Stimulated activated memory B cell treated with anti-CD40 and anti-IgM and Interleukin-4, amounts not matched to agents 10 μg/mL and 1 μg/mL and 100 μg/mL, for 72 hours (primary cell): Measurements from ENCODE around the gene CBLN1.
"Not testable (repeated sequence)": the region's sequence is repeated elsewhere in the genome, so short reads cannot be mapped to it uniquely, and the experiment has no call there.

Source experiments
- ATAC-seq: fragments of 150-1000 bp; cut with Tn5 transposase; 2 replicates; pipeline ENCODE4 v1.10.0; 2021
- H3K27ac Mint-ChIP-seq: one replicate; pipeline ENCODE4 v1.8.0; 2022; ENCODE audit warnings: mild to moderate bottlenecking, mixed read lengths
- H3K27me3 Mint-ChIP-seq: one replicate; pipeline ENCODE4 v1.8.0; 2022; ENCODE audit warnings: mixed read lengths
- H3K36me3 Mint-ChIP-seq: one replicate; pipeline ENCODE4 v1.8.0; 2022; ENCODE audit warnings: mixed read lengths
- H3K4me1 Mint-ChIP-seq: one replicate; pipeline ENCODE4 v1.8.0; 2022; ENCODE audit warnings: mixed read lengths
- H3K4me3 Mint-ChIP-seq: one replicate; pipeline ENCODE4 v1.8.0; 2022; ENCODE audit warnings: mild to moderate bottlenecking, moderate library complexity, mixed read lengths
- H3K9me3 Mint-ChIP-seq: one replicate; pipeline ENCODE4 v1.8.0; 2022; ENCODE audit warnings: mixed read lengths

CBLN1 gene

GRCh38 chr16:49268667-49269066, 13.0 kb downstream of the CBLN1 start:
- no peaks in the 10 kb centered on the region for H3K4me1 Mint-ChIP-seq
- no peak overlapping the region for H3K4me3 Mint-ChIP-seq
- H3K27me3 Mint-ChIP-seq, result peaks cover under 1% of the 10 kb centered on the region
- peaks cover 6% of the 10 kb centered on the region for H3K9me3 Mint-ChIP-seq
- ATAC-seq, result no peak
- H3K27ac Mint-ChIP-seq, result no peak overlapping the region
- no peaks in the 10 kb centered on the region for H3K36me3 Mint-ChIP-seq

- no peak for ATAC-seq
- Mint-ChIP-seq H3K4me1 (no peaks in the 10 kb centered on the region), H3K9me3 (peaks cover 10% of the 10 kb centered on the region), H3K27me3 (no peaks in the 10 kb centered on the region), H3K4me3 (no peak overlapping the region), H3K27ac (no peak overlapping the region), H3K36me3 (no peaks in the 10 kb centered on the region)
Measured at GRCh38 chr16:49262501-49262900, 19.1 kb downstream of the CBLN1 start.

- Mint-ChIP-seq H3K4me3 (no peak overlapping the region), H3K36me3 (no peaks in the 10 kb centered on the region), H3K27ac (no peak overlapping the region), H3K27me3 (no peaks in the 10 kb centered on the region), H3K9me3 (peaks cover 10% of the 10 kb centered on the region), H3K4me1 (no peaks in the 10 kb centered on the region)
- no peak for ATAC-seq
Measured at GRCh38 chr16:49261930-49262329, 19.7 kb downstream of the CBLN1 start.

- no peak overlapping the region for H3K27ac Mint-ChIP-seq
- H3K9me3 Mint-ChIP-seq, result peaks cover 8% of the 10 kb centered on the region
- H3K4me3 Mint-ChIP-seq, result no peak overlapping the region
- no peaks in the 10 kb centered on the region for H3K4me1 Mint-ChIP-seq
- no peaks in the 10 kb centered on the region for H3K36me3 Mint-ChIP-seq
- no peaks in the 10 kb centered on the region for H3K27me3 Mint-ChIP-seq
- no peak for ATAC-seq
Measured at GRCh38 chr16:49260956-49261530, 20.6 kb downstream of the CBLN1 start.

- Mint-ChIP-seq H3K36me3 (no peaks in the 10 kb centered on the region), H3K4me1 (no peaks in the 10 kb centered on the region), H3K4me3 (no peak overlapping the region), H3K27me3 (no peaks in the 10 kb centered on the region), H3K9me3 (peaks cover 8% of the 10 kb centered on the region), H3K27ac (no peak overlapping the region)
- no peak for ATAC-seq
Measured at GRCh38 chr16:49260253-49260652, 21.4 kb downstream of the CBLN1 start.

- ATAC-seq, result no peak
- H3K4me3 Mint-ChIP-seq, result no peak overlapping the region
- no peaks in the 10 kb centered on the region for H3K4me1 Mint-ChIP-seq
- no peaks in the 10 kb centered on the region for H3K27me3 Mint-ChIP-seq
- no peaks in the 10 kb centered on the region for H3K36me3 Mint-ChIP-seq
- H3K27ac Mint-ChIP-seq, result no peak overlapping the region
- H3K9me3 Mint-ChIP-seq, result peaks cover 9% of the 10 kb centered on the region
Measured at GRCh38 chr16:49259330-49259729, 22.3 kb downstream of the CBLN1 start.

GRCh38 chr16:49250689-49251088, 30.9 kb downstream of the CBLN1 start:
- no peak overlapping the region for H3K27ac Mint-ChIP-seq
- no peak overlapping the region for H3K4me3 Mint-ChIP-seq
- H3K36me3 Mint-ChIP-seq, result no peaks in the 10 kb centered on the region
- no peaks in the 10 kb centered on the region for H3K4me1 Mint-ChIP-seq
- no peaks in the 10 kb centered on the region for H3K27me3 Mint-ChIP-seq
- no peak for ATAC-seq
- H3K9me3 Mint-ChIP-seq, result peaks cover 6% of the 10 kb centered on the region

GRCh38 chr16:49248227-49248626, 33.4 kb downstream of the CBLN1 start:
- Mint-ChIP-seq H3K27me3 (no peaks in the 10 kb centered on the region), H3K4me1 (no peaks in the 10 kb centered on the region), H3K4me3 (no peak overlapping the region), H3K9me3 (peaks cover under 1% of the 10 kb centered on the region), H3K27ac (no peak overlapping the region), H3K36me3 (no peaks in the 10 kb centered on the region)
- ATAC-seq, result no peak

- Mint-ChIP-seq H3K4me3 (no peak overlapping the region), H3K36me3 (no peaks in the 10 kb centered on the region), H3K27ac (no peak overlapping the region), H3K27me3 (no peaks in the 10 kb centered on the region), H3K4me1 (no peaks in the 10 kb centered on the region), H3K9me3 (no peaks in the 10 kb centered on the region)
- no peak for ATAC-seq
Measured at GRCh38 chr16:49236216-49236615, 45.4 kb downstream of the CBLN1 start.

- not testable (repeated sequence) for ATAC-seq, H3K27ac Mint-ChIP-seq, H3K27me3 Mint-ChIP-seq, H3K4me3 Mint-ChIP-seq, H3K4me1 Mint-ChIP-seq, H3K36me3 Mint-ChIP-seq, H3K9me3 Mint-ChIP-seq
Measured at GRCh38 chr16:49228335-49228734, 53.3 kb downstream of the CBLN1 start.
